ENCODE results near the gene ENO4. TPM values are rescaled to one million over a fixed set of nuclear protein-coding genes. Genes with fewer than 3 reads are reported as not detected.

ENO4 gene
- total RNA-seq, 4 donors from 2014 or later: 0.20 to 0.67 (median 0.58) TPM; not detected in 1

- Histone ChIP-seq H3K36me3 (no peaks in the 10 kb centered on the region), H3K27me3 (peaks cover 8% of the 10 kb centered on the region), H3K4me3 (no peak overlapping the region), H3K27ac (no peak overlapping the region), H3K9me3 (no peaks in the 10 kb centered on the region), H3K4me1 (no peaks in the 10 kb centered on the region)
- ATAC-seq: no peak
- 60 to 76% methylated on average over 2 of the region's 2 CpGs for WGBS, 2 donors (ENCODE audit: low coverage in 1 of 2)
- no peak for TF ChIP-seq EP300 (IDR thresholded peaks at IDR 0.05)
- no peak for TF ChIP-seq POLR2AphosphoS5 (IDR thresholded peaks at IDR 0.05)
- TF ChIP-seq, protein P1, sequence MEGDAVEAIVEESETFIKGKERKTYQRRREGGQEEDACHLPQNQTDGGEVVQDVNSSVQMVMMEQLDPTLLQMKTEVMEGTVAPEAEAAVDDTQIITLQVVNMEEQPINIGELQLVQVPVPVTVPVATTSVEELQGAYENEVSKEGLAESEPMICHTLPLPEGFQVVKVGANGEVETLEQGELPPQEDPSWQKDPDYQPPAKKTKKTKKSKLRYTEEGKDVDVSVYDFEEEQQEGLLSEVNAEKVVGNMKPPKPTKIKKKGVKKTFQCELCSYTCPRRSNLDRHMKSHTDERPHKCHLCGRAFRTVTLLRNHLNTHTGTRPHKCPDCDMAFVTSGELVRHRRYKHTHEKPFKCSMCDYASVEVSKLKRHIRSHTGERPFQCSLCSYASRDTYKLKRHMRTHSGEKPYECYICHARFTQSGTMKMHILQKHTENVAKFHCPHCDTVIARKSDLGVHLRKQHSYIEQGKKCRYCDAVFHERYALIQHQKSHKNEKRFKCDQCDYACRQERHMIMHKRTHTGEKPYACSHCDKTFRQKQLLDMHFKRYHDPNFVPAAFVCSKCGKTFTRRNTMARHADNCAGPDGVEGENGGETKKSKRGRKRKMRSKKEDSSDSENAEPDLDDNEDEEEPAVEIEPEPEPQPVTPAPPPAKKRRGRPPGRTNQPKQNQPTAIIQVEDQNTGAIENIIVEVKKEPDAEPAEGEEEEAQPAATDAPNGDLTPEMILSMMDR (IDR thresholded peaks at IDR 0.05): no peak
- no peak for TF ChIP-seq POLR2A (IDR thresholded peaks at IDR 0.05)
These were observed 16.8 kb downstream of the ENO4 start for GRCh38 chr10:116866066-116866465.

GRCh38 chr10:116866987-116867595 lies 17.8 kb downstream of the ENO4 start:
- H3K27me3 ChIP-seq: peaks cover 8% of the 10 kb centered on the region
- 81 to 88% methylated on average over 2 to 6 of the region's 6 CpGs for WGBS, 2 donors (ENCODE audit: low coverage in 1 of 2)
- no peaks in the 10 kb centered on the region for H3K36me3 ChIP-seq
- no peak overlapping the region for H3K27ac ChIP-seq
- H3K4me3 ChIP-seq: no peak overlapping the region
- H3K9me3 ChIP-seq: no peaks in the 10 kb centered on the region
- H3K4me1 ChIP-seq: no peaks in the 10 kb centered on the region
- TF ChIP-seq EP300 (IDR thresholded peaks at IDR 0.05) (no peak), POLR2A (IDR thresholded peaks at IDR 0.05) (no peak), POLR2AphosphoS5 (IDR thresholded peaks at IDR 0.05) (no peak)
- TF ChIP-seq, protein P1 (IDR thresholded peaks at IDR 0.05): no peak
- peak; percentile 65 for ATAC-seq

- Histone ChIP-seq H3K4me3 (no peak overlapping the region), H3K4me1 (no peaks in the 10 kb centered on the region), H3K27ac (no peak overlapping the region), H3K27me3 (peaks cover 8% of the 10 kb centered on the region), H3K36me3 (no peaks in the 10 kb centered on the region), H3K9me3 (no peaks in the 10 kb centered on the region)
- WGBS, 2 donors (ENCODE audit: low coverage in 1 of 2): 60 to 67% methylated on average over 3 to 4 of the region's 4 CpGs
- TF ChIP-seq, protein P1 (IDR thresholded peaks at IDR 0.05): no peak
- TF ChIP-seq EP300 (IDR thresholded peaks at IDR 0.05) (no peak), POLR2A (IDR thresholded peaks at IDR 0.05) (no peak), POLR2AphosphoS5 (IDR thresholded peaks at IDR 0.05) (no peak)
- no peak for ATAC-seq
These were observed 18.9 kb downstream of the ENO4 start for GRCh38 chr10:116868198-116868676.

GRCh38 chr10:116868722-116869121 lies 19.4 kb downstream of the ENO4 start:
- Histone ChIP-seq H3K4me1 (no peaks in the 10 kb centered on the region), H3K36me3 (no peaks in the 10 kb centered on the region), H3K4me3 (no peak overlapping the region), H3K27ac (no peak overlapping the region), H3K27me3 (peaks cover 8% of the 10 kb centered on the region), H3K9me3 (no peaks in the 10 kb centered on the region)
- no peak for TF ChIP-seq POLR2A (IDR thresholded peaks at IDR 0.05)
- TF ChIP-seq POLR2AphosphoS5 (IDR thresholded peaks at IDR 0.05): no peak
- TF ChIP-seq, protein P1 (IDR thresholded peaks at IDR 0.05): no peak
- no peak for TF ChIP-seq EP300 (IDR thresholded peaks at IDR 0.05)
- WGBS, 2 donors (ENCODE audit: low coverage in 1 of 2): 22% methylated on average over 4 of the region's 4 CpGs; no CpG with 5 or more reads in 1 of the 2 donors
- no peak for ATAC-seq

DNA sequence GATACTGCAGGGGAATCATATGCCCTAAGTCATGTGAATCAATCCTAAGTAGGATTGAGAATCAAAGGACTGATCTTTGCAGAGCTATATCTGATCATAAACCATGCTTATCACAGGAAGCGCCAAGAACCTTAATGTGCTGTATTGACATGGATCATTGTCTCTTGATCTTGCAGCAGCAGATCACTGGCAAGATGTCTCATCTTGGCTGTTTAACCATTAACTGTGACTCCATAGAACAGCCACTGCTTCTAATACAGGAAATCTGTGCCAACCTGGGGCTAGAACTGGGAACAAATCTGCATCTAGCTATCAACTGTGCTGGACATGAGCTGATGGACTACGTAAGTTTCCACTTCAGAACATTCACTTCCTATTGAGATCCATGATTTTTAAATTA lies 21.6 kb downstream of the ENO4 start:
- ATAC-seq: no peak
- H3K27ac ChIP-seq: no peak overlapping the region

More for the DNA sequence above, 21.6 kb downstream of the ENO4 start:
- H3K36me3 ChIP-seq: no peaks in the 10 kb centered on the region
- H3K9me3 ChIP-seq: no peaks in the 10 kb centered on the region
- TF ChIP-seq POLR2AphosphoS5 (IDR thresholded peaks at IDR 0.05): no peak
- TF ChIP-seq EP300 (IDR thresholded peaks at IDR 0.05): no peak
- no peak for TF ChIP-seq POLR2A (IDR thresholded peaks at IDR 0.05)
- TF ChIP-seq, protein P1 (IDR thresholded peaks at IDR 0.05): no peak
- H3K4me3 ChIP-seq: no peak overlapping the region
- peaks cover 8% of the 10 kb centered on the region for H3K27me3 ChIP-seq
- H3K4me1 ChIP-seq: no peaks in the 10 kb centered on the region
- WGBS, 2 donors (ENCODE audit: low coverage in 1 of 2): 83 to 92% methylated on average over 2 of the region's 2 CpGs

Data from gastroesophageal sphincter (tissue), 4 donors.